Gastrocnemius medialis (tissue), 4 donors: ENCODE results near the gene PLEKHA5.

Experiments
- CTCF ChIP-seq, 5 experiments: fragments of 450-650 bp in 3 of 5; fragments of 200-600 bp in 2 of 5; sonication (generic) in 2 of 5; IDR thresholded peaks in 4 of 5; conservative IDR thresholded peaks in 1 of 5; 1 replicate in 4 of 5; 2 replicates in 1 of 5; pipeline ENCODE4 v1.5.1; 2016 to 2019; ENCODE audit warnings: antibody characterized with exemption in 5 of 5, mild to moderate bottlenecking in 3 of 5, moderate library complexity in 3 of 5
- POLR2A ChIP-seq, 2 donors: fragments of 450-650 bp; IDR thresholded peaks; one replicate each; pipeline ENCODE4 v1.6.1; 2017; ENCODE audit warnings: antibody characterized with exemption in 2 of 2, mild to moderate bottlenecking in 2 of 2, moderate library complexity in 2 of 2

- TF ChIP-seq CTCF (IDR thresholded peaks at IDR 0.05 in 4 of 5, conservative IDR thresholded peaks at IDR 0.05 in 1 of 5) (no peak), POLR2A (IDR thresholded peaks at IDR 0.05) (no peak)
These were observed 62.0 kb downstream of the PLEKHA5 start for GRCh38 chr12:19191563-19191962.
